HG03095 (cell line): ENCODE measurements around the gene DIAPH3.

Experiments
- ATAC-seq: cut with Tn5 transposase; IDR thresholded peaks from one replicate; pipeline ENCODE4 v1.9.1; 2021; ENCODE audit warnings: moderate library complexity; ENCODE audit not compliant: unreplicated experiment

DIAPH3 gene

GRCh38 chr13:59880468-59880867 lies 283.3 kb downstream of the DIAPH3 start:
- ATAC-seq: no peak

GRCh38 chr13:59879281-59879680 lies 284.4 kb downstream of the DIAPH3 start:
- no peak for ATAC-seq

DNA sequence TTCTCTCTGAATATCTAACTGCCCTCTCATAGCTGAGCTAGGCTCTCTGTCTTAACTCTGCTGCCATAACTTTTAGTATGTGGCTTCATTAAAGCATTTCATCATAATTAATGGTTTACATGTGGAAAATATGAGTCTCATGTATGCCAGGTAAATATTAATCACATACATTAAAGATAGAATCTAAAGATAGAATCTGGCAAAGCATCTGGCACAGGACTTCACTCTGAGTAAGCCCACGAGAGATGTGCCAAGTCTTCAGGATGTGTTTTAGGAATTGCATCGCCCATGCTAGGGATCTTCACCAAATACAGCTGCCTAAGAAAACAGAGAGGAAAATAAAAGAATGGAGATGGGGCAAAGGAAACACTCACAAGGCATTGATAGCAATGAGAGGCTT lies 285.8 kb downstream of the DIAPH3 start:
- ATAC-seq: no peak

DNA sequence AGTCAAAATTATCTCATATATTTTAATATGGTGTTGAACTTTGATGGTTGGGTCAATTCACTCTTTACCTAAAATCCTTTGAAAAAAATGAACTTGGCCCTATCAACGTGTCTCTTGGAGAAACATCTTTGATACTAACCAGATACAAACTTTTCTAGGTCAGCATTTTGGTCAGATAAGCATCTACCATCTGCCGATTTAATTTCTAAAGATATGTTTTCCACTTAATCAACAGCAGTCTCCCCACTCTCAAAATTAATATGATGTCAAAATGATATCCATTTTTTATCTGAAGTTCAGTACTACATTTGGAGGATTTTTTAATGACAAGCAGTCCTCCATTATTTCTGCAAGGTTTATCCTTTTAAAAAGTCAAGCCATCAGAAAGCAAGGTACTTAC lies 288.8 kb downstream of the DIAPH3 start:
- no peak for ATAC-seq

- no peak for ATAC-seq
These were observed 289.9 kb downstream of the DIAPH3 start for GRCh38 chr13:59873856-59874255.

- ATAC-seq: no peak
These were observed 290.4 kb downstream of the DIAPH3 start for GRCh38 chr13:59873309-59873708.

- no peak for ATAC-seq
These were observed 295.9 kb downstream of the DIAPH3 start for GRCh38 chr13:59867867-59868266.

DNA sequence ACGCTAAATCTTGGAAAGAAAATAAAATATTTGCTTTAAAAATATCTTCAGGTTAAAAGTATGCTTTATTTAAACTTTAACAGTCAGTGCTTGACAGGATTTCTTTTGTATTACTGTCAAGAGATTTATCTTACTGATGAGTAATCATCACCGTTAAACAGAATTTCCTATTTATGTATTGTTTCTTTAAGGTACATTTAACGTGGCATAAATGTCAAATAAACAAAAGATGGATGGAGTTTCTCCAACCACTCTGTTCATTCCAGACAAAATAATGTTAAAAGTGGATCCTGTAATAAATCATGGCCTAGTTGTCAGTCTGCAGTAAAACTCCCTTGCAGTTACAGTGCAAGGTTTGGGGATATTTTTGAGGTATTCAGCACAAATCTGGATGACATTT lies 298.3 kb downstream of the DIAPH3 start:
- ATAC-seq: no peak

DNA sequence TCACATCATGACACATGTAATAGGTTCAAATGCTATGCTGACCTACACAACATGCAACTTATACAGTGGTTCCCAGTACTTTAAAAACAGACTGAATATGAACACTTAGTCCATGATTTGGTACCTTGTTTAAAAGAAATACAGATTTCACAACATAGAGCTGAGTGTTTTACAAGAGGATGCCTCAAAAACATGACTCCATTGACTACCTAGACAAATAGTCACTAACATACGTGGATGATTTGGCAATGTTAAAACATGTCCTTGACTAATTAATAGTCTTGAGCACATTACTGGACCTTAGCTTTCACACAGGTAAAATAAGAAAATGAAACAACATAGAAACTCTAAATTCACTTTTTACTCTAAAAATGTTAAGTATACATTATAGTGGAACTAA lies 300.1 kb downstream of the DIAPH3 start:
- no peak for ATAC-seq

DNA sequence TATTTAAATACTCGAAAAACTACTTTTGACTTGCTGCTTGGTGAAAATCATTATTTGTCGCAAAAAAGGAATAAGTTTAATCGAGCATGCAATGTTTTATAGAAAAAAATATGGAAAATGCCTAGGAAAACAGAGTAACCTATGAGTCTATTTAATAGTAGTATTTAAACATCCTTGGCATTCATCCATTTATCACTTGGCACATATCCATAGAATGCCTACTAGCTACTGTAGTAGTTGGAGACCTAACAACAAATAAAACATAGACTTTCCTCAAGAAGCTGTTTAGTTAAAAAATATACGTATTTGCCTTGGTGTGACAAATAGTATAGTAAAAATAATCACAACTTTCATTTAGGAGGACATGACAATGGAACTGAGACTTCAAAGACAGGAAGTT lies 302.1 kb downstream of the DIAPH3 start:
- ATAC-seq: no peak

- no peak for ATAC-seq
These were observed 307.4 kb downstream of the DIAPH3 start for GRCh38 chr13:59856281-59856810.

DNA sequence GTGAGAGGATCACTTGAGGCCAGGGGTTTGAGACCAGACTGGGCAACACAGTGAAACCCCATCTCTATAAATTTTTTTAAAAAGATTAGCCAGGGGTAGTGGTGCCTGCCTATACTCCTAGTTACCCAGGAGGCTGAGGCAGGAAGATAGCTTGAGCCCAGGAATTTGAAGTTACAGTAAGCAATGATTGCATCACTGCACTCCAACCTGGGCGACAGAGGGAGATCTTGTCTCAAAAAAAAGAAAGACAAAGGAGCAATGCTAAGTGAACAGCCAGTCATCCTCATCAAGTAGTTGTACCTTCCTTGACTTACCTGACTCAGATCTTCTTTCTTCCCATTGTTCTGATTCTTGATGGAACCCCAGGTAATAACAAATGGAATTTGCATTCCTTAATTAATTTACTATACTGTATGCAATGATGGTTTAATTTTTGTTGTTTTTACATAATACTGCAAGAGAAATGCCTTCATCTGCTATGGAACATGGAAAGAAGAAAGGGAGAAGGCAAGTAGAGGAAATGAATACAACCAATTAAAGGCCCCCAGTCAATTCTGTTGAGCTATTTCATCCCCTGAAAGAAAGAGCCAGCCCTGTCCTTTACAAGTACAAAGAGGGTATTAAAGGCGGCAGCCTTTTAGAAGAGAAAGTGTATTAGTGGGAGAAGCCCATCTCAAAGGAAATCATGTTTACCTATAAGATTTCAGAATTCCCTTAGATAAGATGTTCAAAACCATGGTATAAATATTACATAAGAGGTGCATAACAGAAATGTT lies 316.7 kb downstream of the DIAPH3 start:
- ATAC-seq: no peak

DNA sequence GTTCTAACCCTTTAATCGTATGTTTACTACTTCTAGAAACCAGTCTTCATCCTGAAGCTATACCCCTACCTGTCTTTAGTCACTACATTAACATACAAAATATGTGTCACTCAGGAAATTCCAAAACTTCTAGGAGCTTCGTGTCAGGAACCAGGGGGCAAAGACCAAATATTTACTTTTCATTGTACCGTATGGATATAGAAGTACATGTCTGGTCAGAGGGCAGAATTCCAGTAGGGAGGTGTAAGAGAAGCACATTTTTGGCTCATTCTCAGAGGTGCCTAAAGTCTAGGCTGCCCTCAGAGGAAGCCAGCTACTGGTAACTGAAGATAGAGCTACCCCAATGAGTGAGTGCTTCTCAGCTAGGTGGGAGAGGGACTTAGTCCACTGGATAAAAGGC lies 320.7 kb downstream of the DIAPH3 start:
- ATAC-seq: no peak

DNA sequence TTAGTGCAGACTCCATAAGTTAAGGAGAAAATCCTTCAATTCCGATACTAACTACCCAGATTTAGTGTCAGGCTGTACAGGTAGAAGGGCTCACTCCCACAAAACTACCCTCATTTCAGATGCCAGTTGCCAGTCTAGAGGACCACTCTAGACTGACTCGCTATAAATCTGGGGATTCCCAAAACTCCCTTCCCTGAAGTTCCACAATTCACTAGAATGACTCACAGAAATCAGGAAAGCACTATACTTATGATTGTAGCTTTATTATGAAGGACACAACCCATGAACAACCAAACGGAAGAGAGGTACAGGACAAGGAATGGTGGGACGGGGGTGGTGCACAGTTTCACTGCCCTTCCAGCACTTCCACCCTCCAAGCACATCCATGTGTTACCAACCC lies 321.2 kb downstream of the DIAPH3 start:
- ATAC-seq: no peak

- no peak for ATAC-seq
These were observed 324.5 kb downstream of the DIAPH3 start for GRCh38 chr13:59839186-59839585.

DNA sequence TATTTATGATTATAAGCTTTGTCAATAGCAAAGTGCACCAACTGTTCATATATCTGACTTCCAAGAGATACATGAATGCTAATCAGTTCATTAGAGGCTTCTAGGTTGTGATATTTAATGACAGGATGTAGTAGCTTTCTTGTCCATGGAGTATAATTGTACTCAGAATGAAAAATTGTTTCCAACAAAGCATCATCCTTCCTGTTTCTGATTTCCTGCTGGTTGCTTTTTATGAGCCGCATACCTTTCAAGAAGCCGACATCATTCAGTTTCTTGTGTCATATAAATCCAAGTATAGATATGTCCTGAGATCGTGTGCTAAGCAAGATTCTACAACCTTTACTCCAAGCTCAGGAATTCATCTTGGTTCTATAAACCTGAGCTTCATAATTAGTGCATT lies 326.6 kb downstream of the DIAPH3 start:
- no peak for ATAC-seq

DNA sequence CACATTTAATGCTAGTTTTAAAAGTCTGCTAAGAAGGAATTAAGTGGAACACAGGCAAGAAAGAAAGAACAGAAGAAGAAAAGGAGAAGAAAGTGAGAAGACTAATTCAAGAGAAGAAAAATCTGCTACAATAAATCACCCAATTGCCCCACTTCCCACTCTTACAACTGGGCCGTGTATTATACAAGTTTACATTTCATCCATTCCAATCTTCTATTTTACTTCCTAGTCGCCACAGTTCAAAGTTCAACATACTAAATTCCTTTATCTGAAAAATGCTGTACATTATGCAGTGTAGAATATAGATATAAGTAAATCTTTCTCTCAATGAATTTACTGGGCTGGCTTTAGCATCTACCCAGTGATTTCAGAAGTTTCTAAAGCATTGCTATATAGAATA lies 328.2 kb downstream of the DIAPH3 start:
- ATAC-seq: no peak

GRCh38 chr13:59834801-59835200 lies 328.9 kb downstream of the DIAPH3 start:
- no peak for ATAC-seq

GRCh38 chr13:59829690-59830089 lies 334.0 kb downstream of the DIAPH3 start:
- no peak for ATAC-seq

GRCh38 chr13:59823486-59823885 lies 340.2 kb downstream of the DIAPH3 start:
- no peak for ATAC-seq

GRCh38 chr13:59809564-59809963 lies 354.2 kb downstream of the DIAPH3 start:
- no peak for ATAC-seq

DNA sequence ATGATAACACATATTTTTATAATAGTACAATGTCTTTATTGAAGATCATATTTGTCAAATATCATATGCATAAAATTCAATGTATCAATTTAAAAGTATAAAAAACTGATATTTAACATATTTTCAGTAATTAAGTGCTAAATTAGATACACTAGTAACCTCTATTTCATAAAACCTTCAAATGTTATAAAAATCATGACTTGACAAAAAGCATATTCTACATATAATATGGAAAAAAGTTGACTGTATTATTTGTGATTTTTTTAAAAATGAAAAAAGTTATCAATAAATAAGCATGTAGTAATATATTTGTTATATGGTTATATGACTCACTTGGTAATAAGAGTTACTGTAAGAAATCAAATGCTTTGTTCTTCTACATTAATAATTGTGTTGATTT lies 356.9 kb downstream of the DIAPH3 start:
- no peak for ATAC-seq
